Cardiac fibroblast (primary cell): ENCODE results near the gene TRPM8.

ENCODE experiments used
- DNase-seq, 2 donors: peaks; one replicate each; pipeline versions ENCODE4 v3.0.0 to v3.0.0-alpha.2; 2010; ENCODE audit warnings: low read depth in 2 of 2
- H3K4me3 ChIP-seq, 2 donors: replicated peaks in 1 of 2; 1 replicate in 1 of 2; 2 replicates in 1 of 2; pipeline ENCODE4 v1.5.1; 2011; ENCODE audit warnings: low read depth in 2 of 2, low read length in 2 of 2, mild to moderate bottlenecking in 2 of 2, moderate library complexity in 1 of 2
- TF ChIP-seq, protein P1 (sequence below): IDR thresholded peaks from one replicate; pipeline ENCODE4 v1.5.1; 2011; ENCODE audit warnings: low read depth, mild to moderate bottlenecking, low read length, inconsistent platforms

TRPM8 gene

GRCh38 chr2:234044157-234044556 is 127.0 kb downstream of the TRPM8 start:
- H3K4me3 ChIP-seq: no peak overlapping the region
- peak; percentile 46 to 82 for DNase-seq

GRCh38 chr2:234046521-234046920 is 129.3 kb downstream of the TRPM8 start:
- DNase-seq: no peak
- H3K4me3 ChIP-seq: no peak overlapping the region
- TF ChIP-seq, protein P1, sequence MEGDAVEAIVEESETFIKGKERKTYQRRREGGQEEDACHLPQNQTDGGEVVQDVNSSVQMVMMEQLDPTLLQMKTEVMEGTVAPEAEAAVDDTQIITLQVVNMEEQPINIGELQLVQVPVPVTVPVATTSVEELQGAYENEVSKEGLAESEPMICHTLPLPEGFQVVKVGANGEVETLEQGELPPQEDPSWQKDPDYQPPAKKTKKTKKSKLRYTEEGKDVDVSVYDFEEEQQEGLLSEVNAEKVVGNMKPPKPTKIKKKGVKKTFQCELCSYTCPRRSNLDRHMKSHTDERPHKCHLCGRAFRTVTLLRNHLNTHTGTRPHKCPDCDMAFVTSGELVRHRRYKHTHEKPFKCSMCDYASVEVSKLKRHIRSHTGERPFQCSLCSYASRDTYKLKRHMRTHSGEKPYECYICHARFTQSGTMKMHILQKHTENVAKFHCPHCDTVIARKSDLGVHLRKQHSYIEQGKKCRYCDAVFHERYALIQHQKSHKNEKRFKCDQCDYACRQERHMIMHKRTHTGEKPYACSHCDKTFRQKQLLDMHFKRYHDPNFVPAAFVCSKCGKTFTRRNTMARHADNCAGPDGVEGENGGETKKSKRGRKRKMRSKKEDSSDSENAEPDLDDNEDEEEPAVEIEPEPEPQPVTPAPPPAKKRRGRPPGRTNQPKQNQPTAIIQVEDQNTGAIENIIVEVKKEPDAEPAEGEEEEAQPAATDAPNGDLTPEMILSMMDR: no peak

More at GRCh38 chr2:234044157-234044556, 127.0 kb downstream of the TRPM8 start:
- TF ChIP-seq, protein P1: no peak

DNA sequence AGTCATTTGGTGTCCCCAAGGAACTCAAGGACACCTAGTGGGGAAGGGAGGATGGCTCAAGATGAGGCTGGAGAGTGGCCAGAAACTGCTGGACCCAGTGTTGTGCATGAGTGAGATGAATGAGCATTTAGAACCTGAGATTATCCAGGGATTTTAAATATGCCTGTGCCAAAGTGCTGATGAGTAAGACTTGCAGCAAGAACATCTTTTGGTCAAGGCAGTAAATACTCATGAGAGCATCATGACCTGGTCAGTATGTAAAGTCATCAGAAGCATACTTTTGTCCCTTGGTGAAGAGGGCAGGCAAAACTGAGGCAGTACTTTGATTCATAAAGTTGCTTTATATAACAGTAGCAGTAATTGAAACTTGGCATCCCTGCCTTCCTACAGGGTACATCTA is 130.2 kb downstream of the TRPM8 start:
- H3K4me3 ChIP-seq: no peak overlapping the region
- peak in 1 of 2 donors; percentile 32 for DNase-seq
- TF ChIP-seq, protein P1: no peak

GRCh38 chr2:234048049-234048448 is 130.9 kb downstream of the TRPM8 start:
- H3K4me3 ChIP-seq: no peak overlapping the region
- TF ChIP-seq, protein P1: no peak
- DNase-seq: no peak

GRCh38 chr2:234050455-234051135 is 133.4 kb downstream of the TRPM8 start, which contains the start of gene SPP2:
SPP2 (plus strand) TSS chr2:234050702; CDS start chr2:234050787, 85 bp downstream.
- no peak for DNase-seq
- TF ChIP-seq, protein P1: no peak
- no peak within 1 kb of the TSS for H3K4me3 ChIP-seq

DNA sequence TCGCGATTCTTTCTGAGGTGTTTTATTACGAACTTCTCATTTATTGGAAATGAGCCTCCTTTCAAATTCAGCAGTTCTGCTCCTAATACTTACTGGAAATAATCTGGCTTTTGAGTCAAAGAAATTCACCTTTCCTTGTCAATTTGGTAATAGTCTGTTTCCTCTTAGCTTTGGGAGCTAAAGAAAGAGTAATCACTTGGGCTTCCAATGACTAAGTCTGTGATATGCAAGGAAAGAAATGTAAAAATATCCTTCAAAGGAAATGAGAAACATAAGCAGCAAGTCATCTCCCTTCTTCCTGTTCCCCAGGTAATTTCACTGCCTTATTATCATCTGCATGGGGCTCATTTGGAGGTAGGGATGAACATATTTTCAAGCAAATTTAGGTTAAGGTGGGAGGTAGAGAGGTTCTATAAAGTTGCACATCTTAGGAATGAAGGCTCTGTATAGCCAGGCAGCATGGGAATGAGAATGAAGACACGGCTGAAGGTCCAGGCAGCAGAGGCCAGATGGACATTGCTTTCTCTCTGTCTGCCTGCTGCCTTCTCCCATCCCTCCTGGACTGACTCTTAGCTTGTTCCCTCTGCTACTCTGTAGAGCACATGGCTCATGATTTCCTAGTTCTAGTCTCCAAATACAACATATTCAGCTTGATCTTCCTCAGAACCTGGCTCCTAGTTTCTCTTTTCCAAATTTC is 134.3 kb downstream of the TRPM8 start:
- H3K4me3 ChIP-seq: no peak overlapping the region
- peak in 1 of 2 donors; percentile 17 for DNase-seq
- TF ChIP-seq, protein P1: no peak
